Neuronal stem cell (in vitro differentiated cells): ENCODE measurements around the gene CHN2.

Source experiments
- DNase-seq: peaks from one replicate; pipeline ENCODE4 v3.0.0-alpha.2; 2013; ENCODE audit warnings: low spot score
- H2AFZ ChIP-seq: one replicate; pipeline ENCODE4 v1.6.1; 2013; ENCODE audit warnings: mild to moderate bottlenecking, low read length, inconsistent platforms
- H2AK5ac ChIP-seq: 2 replicates; pipeline ENCODE4 v1.6.1; 2013; ENCODE audit warnings: low read depth, mild to moderate bottlenecking, inconsistent platforms, low read length, moderate library complexity, mixed read lengths
- H2BK120ac ChIP-seq: 2 replicates; pipeline ENCODE4 v1.6.1; 2013; ENCODE audit warnings: low read depth, mild to moderate bottlenecking, inconsistent platforms, low read length, moderate library complexity, mixed read lengths
- H2BK12ac ChIP-seq: one replicate; pipeline ENCODE4 v1.6.1; 2013; ENCODE audit warnings: low read length, inconsistent platforms
- H2BK15ac ChIP-seq: 2 replicates; pipeline ENCODE4 v1.6.1; 2013; ENCODE audit warnings: mild to moderate bottlenecking, low read length, inconsistent platforms, mixed read lengths
- H2BK5ac ChIP-seq: one replicate; pipeline ENCODE4 v1.6.1; 2013; ENCODE audit warnings: inconsistent platforms, mild to moderate bottlenecking, low read length, moderate library complexity
- H3K14ac ChIP-seq: one replicate; pipeline ENCODE4 v1.6.1; 2013; ENCODE audit warnings: low read length, inconsistent platforms
- H3K18ac ChIP-seq: 2 replicates; pipeline ENCODE4 v1.6.1; 2013; ENCODE audit warnings: low read length, inconsistent platforms
- H3K23ac ChIP-seq: 2 replicates; pipeline ENCODE4 v1.6.1; 2013; ENCODE audit warnings: low read depth, mild to moderate bottlenecking, mixed read lengths, low read length, inconsistent platforms; ENCODE audit not compliant: poor library complexity
- H3K27ac ChIP-seq: replicated peaks from 3 replicates; pipeline ENCODE4 v1.5.1; 2013; ENCODE audit warnings: low read length, inconsistent platforms
- H3K27me3 ChIP-seq, 3 experiments: 2 replicates each; pipeline ENCODE4 v1.6.1; 2013; ENCODE audit warnings: low read length in 3 of 3, mild to moderate bottlenecking in 2 of 3, inconsistent platforms in 1 of 3, low read depth in 1 of 3, mixed read lengths in 1 of 3, moderate library complexity in 1 of 3; ENCODE audit not compliant: control insufficient read depth in 3 of 3, insufficient read depth in 3 of 3
- H3K36me3 ChIP-seq, 2 donors: replicated peaks in 1 of 2; 2 replicates each; pipeline ENCODE4 v1.6.1; 2013; ENCODE audit warnings: low read length in 2 of 2; ENCODE audit not compliant: control insufficient read depth in 2 of 2, insufficient read depth in 2 of 2
- H3K4ac ChIP-seq: 2 replicates; pipeline ENCODE4 v1.6.1; 2013; ENCODE audit warnings: inconsistent platforms, mild to moderate bottlenecking, low read length, moderate library complexity
- H3K4me1 ChIP-seq, 2 donors: 1 replicate in 1 of 2; 2 replicates in 1 of 2; pipeline ENCODE4 v1.6.1; 2013; ENCODE audit warnings: low read length in 2 of 2, low read depth in 1 of 2; ENCODE audit not compliant: control insufficient read depth in 2 of 2, insufficient read depth in 1 of 2
- H3K4me2 ChIP-seq: one replicate; pipeline ENCODE4 v1.6.1; 2013; ENCODE audit warnings: mild to moderate bottlenecking, low read length, inconsistent platforms; ENCODE audit not compliant: insufficient read depth, poor library complexity, severe bottlenecking
- H3K4me3 ChIP-seq, 2 donors: 2 replicates each; pipeline ENCODE4 v1.5.1; 2013; ENCODE audit warnings: low read length in 2 of 2, mild to moderate bottlenecking in 2 of 2, inconsistent platforms in 1 of 2, moderate library complexity in 1 of 2
- H3K79me1 ChIP-seq: one replicate; pipeline ENCODE4 v1.6.1; 2013; ENCODE audit warnings: low read depth, mild to moderate bottlenecking, inconsistent platforms, low read length, moderate library complexity
- H3K9ac ChIP-seq: one replicate; pipeline ENCODE4 v1.6.1; 2013; ENCODE audit warnings: mild to moderate bottlenecking, low read depth, low read length, inconsistent platforms; ENCODE audit not compliant: poor library complexity
- H3K9me3 ChIP-seq, 2 donors: replicated peaks in 1 of 2; 2 replicates each; pipeline versions ENCODE3 to v1.6.1; 2013; ENCODE audit warnings: low read length in 2 of 2, mild to moderate bottlenecking in 2 of 2, inconsistent platforms in 1 of 2, low read depth in 1 of 2, mixed read lengths in 1 of 2, moderate library complexity in 1 of 2; ENCODE audit not compliant: control insufficient read depth in 2 of 2, insufficient read depth in 1 of 2
- H4K8ac ChIP-seq: one replicate; pipeline ENCODE4 v1.6.1; 2013; ENCODE audit warnings: low read depth, mild to moderate bottlenecking, inconsistent platforms, low read length, moderate library complexity
- H4K91ac ChIP-seq: one replicate; pipeline ENCODE4 v1.6.1; 2013; ENCODE audit warnings: low read length, low read depth, mild to moderate bottlenecking, inconsistent platforms; ENCODE audit not compliant: poor library complexity
- WGBS, 2 donors: extraction: QIAGEN DNeasy Blood & Tissue Kit; methylation state at CpG; one replicate each; pipeline ENCODE4 v1.1.7; 2013; ENCODE audit warnings: missing lambda C conversion rate in 2 of 2, mixed read lengths in 1 of 2; ENCODE audit not compliant: insufficient read length in 2 of 2, insufficient replicate concordance in 1 of 2; ENCODE audit errors: extremely low coverage in 2 of 2; 5-methylcytosine and 5-hydroxymethylcytosine counted together

CHN2 gene

DNA sequence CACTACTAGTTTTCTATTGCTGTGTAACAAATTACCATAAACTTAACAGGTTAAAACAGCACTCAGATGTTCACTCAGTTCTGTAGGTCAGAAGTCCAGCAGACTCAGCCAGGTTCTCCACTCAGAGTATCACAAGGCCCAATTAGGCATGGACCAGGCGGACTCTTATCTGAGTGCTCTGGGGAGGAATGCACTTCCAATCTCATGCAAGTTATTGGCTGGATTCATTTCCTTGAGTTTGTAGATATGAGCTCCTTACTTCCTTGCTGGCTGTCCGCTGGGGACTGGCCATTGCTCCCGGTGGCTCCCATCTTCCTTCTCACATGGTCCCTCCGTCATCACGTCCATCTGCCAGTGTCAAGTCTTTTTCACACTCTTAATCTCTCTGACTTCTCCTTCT lies 232.0 kb downstream of the CHN2 start:
- Histone ChIP-seq H3K4ac (no peak overlapping the region), H3K9me3 (no peaks in the 10 kb centered on the region), H3K79me1 (no peaks in the 10 kb centered on the region), H2AFZ (no peak overlapping the region), H3K23ac (no peak overlapping the region), H2AK5ac (no peak overlapping the region), H2BK120ac (no peak overlapping the region), H3K27me3 (no peaks in the 10 kb centered on the region), H2BK12ac (no peak overlapping the region), H2BK5ac (no peak overlapping the region), H3K4me1 (no peaks in the 10 kb centered on the region), H3K27ac (no peak overlapping the region), H4K8ac (no peak overlapping the region), H2BK15ac (no peak overlapping the region), H3K9ac (no peak overlapping the region), H3K36me3 (no peaks in the 10 kb centered on the region), H3K4me3 (no peak overlapping the region), H3K14ac (no peak overlapping the region), H4K91ac (no peak overlapping the region), H3K4me2 (no peak overlapping the region), H3K18ac (no peak overlapping the region)
- no peak for DNase-seq
- WGBS, 2 donors: no CpG with 5 or more reads among the region's 5 CpGs

DNA sequence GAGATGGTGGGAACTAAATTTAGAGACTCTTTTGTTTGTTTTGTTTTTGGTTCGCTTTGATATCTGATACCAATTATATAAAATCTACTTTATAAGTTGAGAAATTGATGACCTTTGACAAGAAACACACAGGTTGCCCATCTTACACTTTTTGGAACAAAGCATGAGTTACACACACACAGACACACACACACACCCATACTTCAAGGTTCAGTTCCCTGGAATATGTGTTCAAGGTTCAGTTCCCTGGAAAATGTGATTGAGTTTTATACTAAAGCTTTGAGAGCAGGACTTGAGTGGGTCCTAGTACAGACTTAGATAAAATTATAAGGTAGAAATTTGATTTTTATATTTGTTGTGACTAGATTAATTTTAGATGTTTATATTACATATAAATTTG lies 234.8 kb downstream of the CHN2 start:
- H2BK12ac ChIP-seq: no peak overlapping the region
- no peak overlapping the region for H4K91ac ChIP-seq
- H3K23ac ChIP-seq: no peak overlapping the region
- no peak overlapping the region for H2AFZ ChIP-seq
- peaks cover 0 to 7% (median 0%) of the 10 kb centered on the region in 3 experiments for H3K27me3 ChIP-seq
- no peak overlapping the region for H3K4me3 ChIP-seq
- no peaks in the 10 kb centered on the region for H3K79me1 ChIP-seq
- DNase-seq: no peak
- no peaks in the 10 kb centered on the region for H3K9me3 ChIP-seq
- H3K27ac ChIP-seq: no peak overlapping the region
- no peak overlapping the region for H3K9ac ChIP-seq
- no peak overlapping the region for H2BK120ac ChIP-seq
- peaks cover 0 to 2% of the 10 kb centered on the region in 2 donors for H3K4me1 ChIP-seq
- H4K8ac ChIP-seq: no peak overlapping the region
- H2BK15ac ChIP-seq: no peak overlapping the region
- no peak overlapping the region for H2BK5ac ChIP-seq
- H3K4me2 ChIP-seq: no peak overlapping the region
- WGBS, 2 donors: no CpG with 5 or more reads among the region's 1 CpG
- no peaks in the 10 kb centered on the region for H3K36me3 ChIP-seq
- H3K18ac ChIP-seq: no peak overlapping the region
- no peak overlapping the region for H2AK5ac ChIP-seq
- no peak overlapping the region for H3K14ac ChIP-seq
- no peak overlapping the region for H3K4ac ChIP-seq

DNA sequence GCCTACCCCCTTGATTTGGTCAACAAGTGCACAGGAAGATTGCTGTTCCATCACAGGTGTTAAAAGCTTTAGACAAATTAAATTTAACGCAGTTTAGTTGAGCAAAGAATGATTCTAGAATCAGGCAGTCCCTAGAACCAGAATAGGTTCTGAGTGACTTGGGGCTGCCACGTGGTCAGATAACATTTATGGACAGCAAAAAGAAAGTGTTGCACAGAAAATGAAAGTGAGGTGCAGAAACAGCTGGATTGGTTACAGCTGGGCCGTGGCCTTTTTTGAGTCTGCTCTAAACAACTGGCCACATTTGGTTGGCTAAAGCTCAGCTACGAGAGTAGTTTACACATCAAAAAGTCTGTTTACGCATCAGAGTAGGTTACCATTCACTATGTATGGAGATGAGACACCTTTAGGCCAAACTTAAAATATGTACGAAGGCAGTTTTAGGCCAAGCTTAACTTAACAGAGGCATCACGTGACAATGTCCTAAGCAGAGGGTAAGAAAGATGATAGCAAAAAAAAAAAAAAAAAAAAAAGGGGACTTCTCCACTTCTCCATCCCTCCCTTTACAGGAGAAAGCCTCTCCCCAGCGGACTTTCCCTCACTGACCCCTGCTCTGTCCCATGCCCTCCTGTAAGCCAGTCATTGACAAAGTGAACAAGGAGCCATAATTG lies 235.8 kb downstream of the CHN2 start:
- no peak overlapping the region for H4K8ac ChIP-seq
- no peaks in the 10 kb centered on the region for H3K9me3 ChIP-seq
- no peak for DNase-seq
- H3K79me1 ChIP-seq: no peaks in the 10 kb centered on the region
- H3K23ac ChIP-seq: no peak overlapping the region
- no peak overlapping the region for H3K9ac ChIP-seq
- no CpG with 5 or more reads among the region's 8 CpGs for WGBS, 2 donors
- peaks cover 0 to 2% of the 10 kb centered on the region in 2 donors for H3K4me1 ChIP-seq
- H3K4ac ChIP-seq: no peak overlapping the region
- no peak overlapping the region for H3K4me3 ChIP-seq
- no peak overlapping the region for H3K18ac ChIP-seq
- H2BK5ac ChIP-seq: no peak overlapping the region
- no peak overlapping the region for H2BK120ac ChIP-seq
- H2BK12ac ChIP-seq: no peak overlapping the region
- no peak overlapping the region for H2AK5ac ChIP-seq
- no peak overlapping the region for H2AFZ ChIP-seq
- no peak overlapping the region for H2BK15ac ChIP-seq
- H3K14ac ChIP-seq: no peak overlapping the region
- no peak overlapping the region for H3K4me2 ChIP-seq
- no peak overlapping the region for H3K27ac ChIP-seq
- peaks cover 0 to 7% (median 0%) of the 10 kb centered on the region in 3 experiments for H3K27me3 ChIP-seq
- H3K36me3 ChIP-seq: no peaks in the 10 kb centered on the region
- no peak overlapping the region for H4K91ac ChIP-seq

DNA sequence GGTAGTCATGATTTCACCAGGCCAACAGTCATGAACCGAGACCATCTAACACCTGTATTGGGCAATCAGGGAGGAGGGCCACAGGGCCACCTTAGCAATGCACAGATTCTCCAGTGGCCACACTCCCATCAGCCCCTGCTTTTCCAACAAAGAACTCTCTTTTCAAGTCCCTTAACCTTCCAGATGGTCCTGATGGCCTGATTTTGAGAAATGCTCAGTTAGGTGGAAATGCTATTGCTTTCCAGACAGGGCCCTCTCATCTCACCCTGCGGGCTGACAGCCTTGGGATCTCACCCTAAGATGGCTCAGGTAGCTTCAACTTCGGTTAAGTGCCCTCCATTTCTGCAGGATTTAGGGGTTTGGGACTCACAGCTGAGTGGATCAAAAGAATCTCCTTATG lies 237.1 kb downstream of the CHN2 start:
- no peak overlapping the region for H3K9ac ChIP-seq
- H3K36me3 ChIP-seq: no peaks in the 10 kb centered on the region
- H2BK5ac ChIP-seq: no peak overlapping the region
- no peaks in the 10 kb centered on the region for H3K79me1 ChIP-seq
- H3K27ac ChIP-seq: no peak overlapping the region
- peaks cover 0 to 7% (median 0%) of the 10 kb centered on the region in 3 experiments for H3K27me3 ChIP-seq
- no peak overlapping the region for H2AFZ ChIP-seq
- DNase-seq: no peak
- H2BK120ac ChIP-seq: no peak overlapping the region
- H3K4me1 ChIP-seq: peaks cover 0 to 2% of the 10 kb centered on the region in 2 donors
- no peaks in the 10 kb centered on the region for H3K9me3 ChIP-seq
- no peak overlapping the region for H2AK5ac ChIP-seq
- H3K4ac ChIP-seq: no peak overlapping the region
- H3K4me3 ChIP-seq: no peak overlapping the region
- no peak overlapping the region for H3K23ac ChIP-seq
- no peak overlapping the region for H4K8ac ChIP-seq
- no peak overlapping the region for H2BK15ac ChIP-seq
- no peak overlapping the region for H4K91ac ChIP-seq
- H3K14ac ChIP-seq: no peak overlapping the region
- no peak overlapping the region for H2BK12ac ChIP-seq
- no CpG with 5 or more reads among the region's 3 CpGs for WGBS, 2 donors
- H3K18ac ChIP-seq: no peak overlapping the region
- no peak overlapping the region for H3K4me2 ChIP-seq
